Esophagus squamous epithelium (tissue), 5 donors: ENCODE data around the gene LKAAEAR1. TPM values are rescaled to one million over a fixed set of nuclear protein-coding genes. Genes with fewer than 3 reads are reported as not detected.

ENCODE experiments used
- DNase-seq: peaks from one replicate; lab custom pipeline; 2025; lab: John Stamatoyannopoulos, UW
- H3K27ac ChIP-seq, 4 donors: fragments of 200-600 bp; sonication (generic); one replicate each; pipeline ENCODE4 v1.5.1; 2016 to 2019; ENCODE audit warnings: mild to moderate bottlenecking in 1 of 4
- H3K27me3 ChIP-seq, 4 donors: fragments of 200-600 bp; sonication (generic); 1 replicate in 3 of 4; 2 replicates in 1 of 4; pipeline versions ENCODE4 v1.5.1 to v1.6.0; 2017 to 2021; ENCODE audit warnings: antibody characterized with exemption in 1 of 4
- H3K36me3 ChIP-seq, 3 donors: fragments of 200-600 bp; sonication (generic); one replicate each; pipeline ENCODE4 v1.5.1; 2016 to 2019
- H3K4me1 ChIP-seq, 3 donors: fragments of 200-600 bp; sonication (generic); one replicate each; pipeline ENCODE4 v1.5.1; 2017 to 2019
- H3K4me3 ChIP-seq, 4 donors: fragments of 200-600 bp; sonication (generic); 1 replicate in 3 of 4; 2 replicates in 1 of 4; pipeline ENCODE4 v1.5.1; 2016 to 2019; ENCODE audit warnings: mild to moderate bottlenecking in 2 of 4, moderate library complexity in 1 of 4
- H3K9me3 ChIP-seq, 3 donors: fragments of 200-600 bp; sonication (generic); one replicate each; pipeline ENCODE4 v1.5.1; 2016 to 2019
- POLR2A ChIP-seq, 4 donors: fragments of 450-650 bp; IDR thresholded peaks; one replicate each; pipeline ENCODE4 v1.6.1; 2017; ENCODE audit warnings: antibody characterized with exemption in 4 of 4, mild to moderate bottlenecking in 4 of 4, moderate library complexity in 3 of 4
- WGBS, 2 donors: methylation state at CpG; one replicate each; pipeline ENCODE4 v1.1.5; 2018; 5-methylcytosine and 5-hydroxymethylcytosine counted together
- intact Hi-C: fragments of 100-400 bp; cut with DNase I; formaldehyde crosslinking; loops from one replicate; pipeline ENCODE4 v1.15.0; 2022
- total RNA-seq, 4 donors: library from RNA; depleted of rRNA; stranded (reverse); fragments of >200 nt; gene quantifications; one replicate each; pipeline ENCODE4 v1.1.0, GENCODE V29; 2016
- TF ChIP-seq, protein P1 (sequence below), 6 experiments: fragments of 450-650 bp in 4 of 6; fragments of 200-600 bp in 2 of 6; sonication (generic) in 2 of 6; IDR thresholded peaks; one replicate each; pipeline ENCODE4 v1.5.1; 2016 to 2019; ENCODE audit warnings: antibody characterized with exemption in 6 of 6, mild to moderate bottlenecking in 4 of 6, moderate library complexity in 4 of 6
- donor health status: DM: yes; HTN: yes; CAD: no.

LKAAEAR1 gene
- total RNA-seq, 4 donors from 2014 or later = not detected

DNA sequence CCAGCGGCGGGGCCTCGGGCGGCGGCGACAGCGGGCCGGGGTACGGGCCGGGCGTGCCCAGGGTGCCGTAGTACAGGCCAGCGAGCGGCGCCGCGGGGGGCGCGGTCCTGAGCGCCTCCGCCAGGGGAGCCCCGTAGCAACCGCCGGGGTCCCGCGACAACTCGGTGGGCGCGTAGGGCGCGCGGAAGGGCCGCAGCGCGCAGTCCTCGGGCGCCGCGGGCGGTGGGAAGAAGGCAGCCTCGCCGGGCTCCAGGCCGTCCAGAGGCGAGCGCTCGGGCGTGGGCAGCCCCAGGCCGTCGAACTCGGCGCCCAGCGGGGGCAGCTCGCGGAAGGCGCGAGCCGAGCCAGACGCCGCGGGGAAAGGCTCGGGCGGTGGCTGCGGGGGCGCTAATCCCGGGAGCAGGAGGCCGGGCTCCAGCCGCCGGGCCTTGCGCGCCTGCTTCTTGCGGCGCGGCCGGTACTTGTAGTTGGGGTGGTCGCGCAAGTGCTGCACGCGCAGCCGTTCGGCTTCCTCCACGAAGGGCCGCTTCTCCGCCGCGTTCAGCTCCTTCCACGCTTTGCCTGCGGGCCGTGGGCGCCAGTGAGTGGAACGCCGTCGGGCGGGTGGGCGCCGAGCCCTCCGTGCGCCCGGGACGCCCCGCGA lies 35.7 kb downstream of the LKAAEAR1 start:
- Histone ChIP-seq H3K9me3 (no peaks in the 10 kb centered on the region), H3K27me3 (peaks cover 7 to 92% (median 15%) of the 10 kb centered on the region in 4 donors), H3K27ac (peak overlapping the region in 3 of 4 donors; percentile 12 to 82 (median 81)), H3K4me3 (peak overlapping the region; percentile 23 to 63 (median 42)), H3K36me3 (no peaks in the 10 kb centered on the region), H3K4me1 (peaks cover 24 to 80% (median 35%) of the 10 kb centered on the region in 3 donors)
- no peak for DNase-seq
- 8% methylated on average over 38 of the region's 101 CpGs; no CpG with 5 or more reads in 1 of the 2 donors for WGBS, 2 donors
- TF ChIP-seq POLR2A (IDR thresholded peaks at IDR 0.05) = no peak
- TF ChIP-seq, protein P1, sequence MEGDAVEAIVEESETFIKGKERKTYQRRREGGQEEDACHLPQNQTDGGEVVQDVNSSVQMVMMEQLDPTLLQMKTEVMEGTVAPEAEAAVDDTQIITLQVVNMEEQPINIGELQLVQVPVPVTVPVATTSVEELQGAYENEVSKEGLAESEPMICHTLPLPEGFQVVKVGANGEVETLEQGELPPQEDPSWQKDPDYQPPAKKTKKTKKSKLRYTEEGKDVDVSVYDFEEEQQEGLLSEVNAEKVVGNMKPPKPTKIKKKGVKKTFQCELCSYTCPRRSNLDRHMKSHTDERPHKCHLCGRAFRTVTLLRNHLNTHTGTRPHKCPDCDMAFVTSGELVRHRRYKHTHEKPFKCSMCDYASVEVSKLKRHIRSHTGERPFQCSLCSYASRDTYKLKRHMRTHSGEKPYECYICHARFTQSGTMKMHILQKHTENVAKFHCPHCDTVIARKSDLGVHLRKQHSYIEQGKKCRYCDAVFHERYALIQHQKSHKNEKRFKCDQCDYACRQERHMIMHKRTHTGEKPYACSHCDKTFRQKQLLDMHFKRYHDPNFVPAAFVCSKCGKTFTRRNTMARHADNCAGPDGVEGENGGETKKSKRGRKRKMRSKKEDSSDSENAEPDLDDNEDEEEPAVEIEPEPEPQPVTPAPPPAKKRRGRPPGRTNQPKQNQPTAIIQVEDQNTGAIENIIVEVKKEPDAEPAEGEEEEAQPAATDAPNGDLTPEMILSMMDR (IDR thresholded peaks at IDR 0.05) = no peak
- intact Hi-C loops = no loop called here

DNA sequence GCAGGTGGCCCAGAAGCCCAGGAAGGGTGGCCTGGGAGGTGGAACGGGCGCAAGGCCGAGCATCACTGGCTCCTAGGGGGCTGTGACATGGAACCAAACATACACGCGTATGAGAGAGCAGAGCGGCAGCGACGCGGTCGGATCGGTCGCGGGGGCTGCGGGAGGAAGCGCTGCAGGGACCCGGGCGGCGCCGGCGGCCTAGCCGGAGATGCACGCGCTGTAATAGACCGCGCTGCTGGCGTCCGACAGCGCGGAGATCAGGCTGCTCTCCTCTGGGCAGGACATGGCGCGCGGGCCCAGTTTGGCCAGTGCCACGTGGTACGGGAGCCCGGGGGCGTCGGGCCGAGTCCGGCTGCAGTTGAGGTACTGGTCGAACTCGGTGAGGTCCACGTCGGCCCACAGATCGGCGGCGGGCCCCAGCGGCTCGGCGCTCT lies 36.2 kb downstream of the LKAAEAR1 start:
- Histone ChIP-seq H3K4me1 (peaks cover 19 to 76% (median 30%) of the 10 kb centered on the region in 3 donors), H3K4me3 (peak overlapping the region; percentile 23 to 63 (median 42)), H3K36me3 (no peaks in the 10 kb centered on the region), H3K27ac (peak overlapping the region in 3 of 4 donors; percentile 34 to 82 (median 81)), H3K9me3 (no peaks in the 10 kb centered on the region), H3K27me3 (peaks cover 7 to 91% (median 15%) of the 10 kb centered on the region in 4 donors)
- TF ChIP-seq POLR2A (IDR thresholded peaks at IDR 0.05) = no peak
- TF ChIP-seq, protein P1 (IDR thresholded peaks at IDR 0.05) = no peak
- intact Hi-C loops = no loop called here
- WGBS, 2 donors = 31 to 49% methylated on average over 4 to 22 of the region's 49 CpGs
- DNase-seq = no peak

DNA sequence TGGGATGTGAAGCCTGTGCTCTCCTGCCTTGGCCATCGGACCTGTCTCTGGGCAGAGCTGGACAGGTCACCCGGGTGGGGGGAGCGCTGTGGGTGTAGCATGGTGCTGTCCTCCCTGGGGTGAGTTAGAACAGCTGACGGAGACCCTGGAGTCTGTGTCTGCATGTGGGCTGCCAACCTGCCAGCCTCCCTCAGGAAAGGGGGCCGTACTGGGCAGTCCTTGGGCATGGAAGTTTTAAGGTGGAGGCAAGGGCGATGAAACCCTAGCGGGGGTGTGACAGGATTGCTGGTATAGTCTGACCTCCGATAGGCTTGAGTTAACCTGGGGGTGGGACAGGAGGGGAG lies 37.2 kb downstream of the LKAAEAR1 start:
- TF ChIP-seq POLR2A (IDR thresholded peaks at IDR 0.05) = no peak
- TF ChIP-seq, protein P1 (IDR thresholded peaks at IDR 0.05) = no peak
- WGBS, 2 donors = 60 to 70% methylated on average over 8 of the region's 8 CpGs
- no peak for DNase-seq
- peaks cover 19 to 72% (median 33%) of the 10 kb centered on the region in 3 donors for H3K4me1 ChIP-seq
- H3K27ac ChIP-seq = peak overlapping the region in 3 of 4 donors; percentile 34 to 81 (median 39)
- H3K27me3 ChIP-seq = peaks cover 7 to 89% (median 15%) of the 10 kb centered on the region in 4 donors
- H3K9me3 ChIP-seq = no peaks in the 10 kb centered on the region
- H3K36me3 ChIP-seq = no peaks in the 10 kb centered on the region
- intact Hi-C loops = no loop called here
- H3K4me3 ChIP-seq = peak overlapping the region; percentile 23 to 63 (median 42)

DNA sequence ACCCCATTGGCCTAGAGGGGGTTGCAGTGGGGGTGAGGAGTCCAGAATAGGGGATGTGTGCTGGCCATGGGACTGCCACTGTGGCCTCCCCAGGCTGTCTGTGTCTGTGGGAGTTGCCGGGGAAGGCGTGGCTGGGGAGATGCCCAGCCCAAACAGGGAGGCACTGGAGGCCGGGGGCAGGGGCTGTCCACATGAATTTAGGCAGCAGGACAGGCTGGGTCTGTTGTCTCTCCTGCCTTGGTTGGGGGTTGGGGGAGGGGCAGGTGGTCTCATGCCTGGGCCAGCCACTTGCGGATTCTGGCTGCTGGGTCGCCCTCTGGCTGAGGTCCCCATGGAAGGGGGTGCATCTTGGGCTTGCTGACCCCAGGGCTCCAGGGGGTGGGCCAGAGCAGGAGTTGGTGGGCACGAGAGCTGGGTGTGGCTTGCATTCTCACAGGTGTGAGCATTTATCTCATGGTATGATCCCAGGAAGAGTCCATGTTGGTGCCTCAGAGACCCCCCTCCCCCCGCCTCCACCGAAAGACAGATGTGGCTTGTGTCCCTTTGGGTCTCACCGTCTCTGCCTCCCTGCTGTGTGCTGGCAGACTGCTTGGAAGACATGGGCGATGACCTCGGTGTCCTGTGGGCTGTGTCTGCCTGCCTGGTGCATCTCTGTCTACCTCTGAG lies 38.7 kb downstream of the LKAAEAR1 start:
- Histone ChIP-seq H3K36me3 (no peaks in the 10 kb centered on the region), H3K27ac (peak overlapping the region in 3 of 4 donors; percentile 30 to 81 (median 72)), H3K4me1 (peaks cover 35 to 76% (median 43%) of the 10 kb centered on the region in 3 donors), H3K27me3 (peaks cover 5 to 89% (median 13%) of the 10 kb centered on the region in 4 donors), H3K9me3 (no peaks in the 10 kb centered on the region), H3K4me3 (peak overlapping the region in 2 of 4 donors; percentile 44 to 63)
- DNase-seq = no peak
- TF ChIP-seq, protein P1 (IDR thresholded peaks at IDR 0.05) = no peak
- peak in 1 of 4 donors; percentile 13 for TF ChIP-seq POLR2A (IDR thresholded peaks at IDR 0.05)
- WGBS, 2 donors = 38 to 57% methylated on average over 4 to 8 of the region's 11 CpGs
- intact Hi-C loops = no loop called here
